ENCODE results near the gene CASP9.
"Not testable (repeated sequence)": the region's sequence is repeated elsewhere in the genome, so short reads cannot be mapped to it uniquely, and the experiment has no call there.

CASP9 gene

DNA sequence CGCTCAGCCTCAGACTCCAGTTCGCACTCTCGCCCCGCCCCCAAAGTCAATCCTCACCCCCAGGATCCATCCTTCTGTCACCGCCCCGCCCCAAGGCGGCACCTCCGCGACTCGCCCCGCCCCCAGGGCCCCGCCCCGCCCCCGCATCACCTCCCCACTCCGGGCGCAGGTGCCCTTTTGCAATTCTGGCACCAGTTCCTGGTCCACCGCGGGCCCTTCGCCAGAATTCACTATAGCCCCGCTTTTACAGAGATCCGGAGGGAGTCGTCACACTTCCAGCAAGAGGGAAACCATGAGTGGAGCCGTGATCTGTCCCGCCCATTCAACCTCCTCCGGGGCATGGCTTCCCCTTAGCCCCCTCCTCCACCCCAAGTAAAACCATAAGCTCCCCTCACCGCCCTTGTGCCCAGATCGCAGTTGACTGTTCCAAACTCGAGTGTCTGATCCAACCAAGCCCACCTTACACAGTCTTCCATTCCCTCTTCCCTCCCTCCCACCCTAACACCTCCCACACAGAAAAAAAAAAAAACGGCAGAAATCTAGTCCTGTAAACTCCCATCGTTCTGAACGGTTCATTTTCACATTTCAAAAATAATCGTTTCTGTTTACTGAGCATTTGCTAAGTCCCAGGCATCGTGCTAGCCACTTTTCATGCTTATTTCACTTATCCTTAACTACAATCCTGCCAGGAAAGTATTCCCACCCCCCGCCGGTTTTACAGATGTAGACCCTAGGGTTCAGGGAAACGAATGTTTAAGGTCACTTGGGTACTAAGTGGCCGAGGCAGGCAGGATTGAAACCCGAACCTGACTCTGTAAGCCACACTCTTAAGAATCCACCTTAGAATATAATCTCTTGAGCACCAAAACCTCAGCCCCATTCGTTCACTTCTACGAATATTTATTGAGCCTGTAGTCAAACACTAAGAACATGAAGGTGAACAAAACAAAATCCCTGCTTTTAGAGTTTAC is 1.3 kb upstream of the CASP9 start:
- peak; percentile 47 for DNase-seq

DNA sequence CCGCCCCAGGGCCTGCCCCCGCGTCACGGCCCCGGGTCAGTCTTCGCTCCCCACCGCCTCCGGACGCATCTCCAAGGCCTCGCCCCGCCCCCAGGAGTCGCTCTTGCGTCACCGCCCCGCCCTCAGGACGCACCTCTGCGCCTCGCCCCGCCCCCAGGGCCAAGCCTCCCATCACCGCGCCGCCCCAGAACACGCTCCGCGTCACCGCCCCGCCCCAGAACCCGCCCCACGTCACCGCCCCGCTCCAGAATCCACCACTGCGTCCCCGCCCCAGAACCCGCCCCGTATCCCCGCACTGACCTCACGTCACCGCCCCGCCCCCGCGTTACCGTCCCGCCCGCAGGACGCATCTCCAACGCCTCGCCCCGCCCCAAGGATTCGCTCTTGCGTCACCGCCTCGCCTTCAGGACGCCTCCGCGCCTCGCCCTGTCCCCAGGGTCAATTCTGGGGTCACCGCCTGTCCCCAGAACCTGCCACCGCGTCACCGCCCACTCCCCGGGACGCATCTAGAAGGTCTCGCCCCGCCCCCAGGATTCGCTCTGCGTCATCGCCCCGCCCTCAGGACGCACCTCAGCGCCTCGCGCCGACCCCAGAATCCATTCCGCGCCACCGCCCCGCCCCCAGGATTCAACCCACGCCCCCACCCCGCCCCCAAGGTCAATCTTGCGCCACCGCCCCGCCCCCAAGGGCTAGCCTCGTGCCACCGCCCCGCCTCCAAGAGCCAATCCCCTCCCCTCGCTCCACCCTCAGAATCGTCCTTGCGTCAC is 451 bp upstream of the CASP9 start:
- DNase-seq = peak; percentile 99

DNA sequence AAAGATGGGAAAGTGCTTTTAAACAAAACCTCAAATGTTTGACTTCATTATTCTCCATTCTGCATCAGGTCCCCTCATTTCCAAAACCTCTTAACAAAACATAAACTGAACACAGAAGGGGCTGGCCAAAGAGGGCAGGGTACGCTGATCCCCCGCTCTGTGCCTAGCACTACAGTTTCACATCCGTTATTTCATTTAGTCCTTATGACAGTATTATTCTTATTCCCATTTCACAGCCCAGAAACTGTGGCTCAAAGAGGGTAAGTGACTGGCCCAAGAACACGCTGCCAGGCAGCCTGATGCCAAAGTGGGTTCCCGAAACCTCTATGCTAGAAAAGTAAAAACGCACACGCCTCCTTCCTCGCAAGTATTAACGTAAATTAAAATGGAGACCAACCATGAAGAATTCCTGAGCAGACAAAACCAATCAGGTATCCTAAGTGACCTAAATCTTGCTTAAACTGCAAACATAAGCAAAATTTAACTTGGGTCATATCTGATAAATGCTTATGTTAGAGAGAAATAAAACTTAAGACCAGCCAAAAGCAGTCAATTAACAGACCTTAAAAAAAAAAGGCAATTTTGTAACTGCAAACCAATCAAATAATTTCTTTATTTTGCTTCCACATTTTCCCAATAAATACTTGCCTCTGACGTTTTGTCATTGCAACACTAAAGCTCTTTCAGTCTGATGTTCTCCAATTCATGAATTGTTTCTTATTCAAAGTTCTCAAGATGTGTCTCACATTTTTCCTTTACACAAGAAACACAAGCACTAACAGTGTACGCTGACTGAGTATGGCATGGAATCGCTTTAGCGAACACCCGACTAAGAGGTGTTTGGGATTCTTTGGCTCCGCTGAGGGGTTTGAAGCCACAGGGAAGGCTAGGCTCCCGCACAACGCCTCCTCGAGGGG is 653 bp downstream of the CASP9 start:
- peak; percentile 77 for DNase-seq

DNA sequence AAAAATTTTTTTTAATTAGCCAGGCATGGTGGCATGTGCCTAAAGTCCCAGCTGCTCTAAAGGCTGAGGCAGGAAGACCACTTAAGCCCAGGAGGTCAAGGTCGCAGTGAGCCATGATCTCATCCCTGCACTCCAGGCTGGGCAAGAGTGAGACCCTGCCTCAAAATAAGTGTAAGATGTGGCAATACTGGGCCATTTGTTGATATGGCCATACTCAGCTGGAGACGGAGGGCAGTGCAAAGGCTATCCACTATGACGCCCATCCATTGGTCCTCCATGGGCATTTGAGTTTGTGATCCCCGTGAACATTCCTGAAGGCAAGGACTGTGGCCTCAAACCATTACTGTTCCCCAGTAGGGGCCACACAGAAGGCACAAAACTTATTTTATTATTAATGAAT is 1.5 kb downstream of the CASP9 start:
- no peak for DNase-seq

DNA sequence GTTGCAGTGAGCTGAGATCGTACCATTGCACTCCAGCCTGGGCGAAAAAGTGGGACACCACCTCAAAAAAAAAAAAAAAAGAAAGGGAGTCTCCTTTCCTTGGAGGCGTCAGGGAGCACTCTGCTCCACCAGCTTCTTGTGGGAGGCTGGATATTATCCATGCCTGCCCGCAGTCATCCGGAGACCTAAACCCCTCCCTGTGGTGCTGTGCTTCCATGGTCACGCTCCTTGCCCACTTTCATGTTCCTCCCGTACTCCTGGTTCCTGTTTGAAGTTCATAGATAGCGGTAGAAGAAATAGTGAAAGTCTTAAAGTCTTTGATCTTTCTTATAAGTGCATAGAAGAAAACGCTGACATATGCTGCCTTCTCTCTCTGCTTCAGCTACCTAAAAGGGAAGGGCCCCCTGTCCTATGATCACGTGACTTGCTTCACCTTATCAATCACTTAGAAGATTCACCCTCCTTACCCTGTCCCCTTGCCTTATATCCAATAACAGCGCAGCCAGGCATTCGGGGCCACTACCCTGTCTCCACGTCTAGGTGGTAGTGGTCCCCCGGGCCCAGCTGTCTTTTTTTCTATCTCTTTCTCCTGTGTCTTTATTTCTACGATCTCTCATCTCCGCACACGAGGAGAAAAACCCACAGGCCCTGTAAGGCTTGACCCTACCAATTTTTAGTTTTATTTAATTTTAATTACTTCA is 2.7 kb downstream of the CASP9 start:
- not testable (repeated sequence) for DNase-seq

DNA sequence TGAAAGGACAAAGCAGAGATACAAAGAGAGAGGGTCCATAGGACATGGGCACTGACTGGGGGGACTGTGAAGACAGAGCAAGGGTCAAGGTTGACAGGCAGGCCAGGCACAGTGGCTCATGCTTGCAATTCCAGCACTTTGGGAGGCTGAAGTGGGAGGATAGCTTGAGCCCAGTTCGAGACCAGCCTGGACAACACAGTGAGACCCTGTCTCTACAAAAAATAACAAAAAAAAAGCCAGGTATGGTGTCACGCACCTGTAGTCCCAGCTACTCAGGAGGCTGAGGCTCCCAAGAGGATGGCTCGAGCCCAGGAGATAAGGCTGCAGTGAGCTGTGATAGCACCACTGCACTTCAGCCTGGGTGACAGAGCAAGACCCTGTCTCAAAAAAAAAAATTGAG is 4.4 kb downstream of the CASP9 start:
- DNase-seq = no peak

DNA sequence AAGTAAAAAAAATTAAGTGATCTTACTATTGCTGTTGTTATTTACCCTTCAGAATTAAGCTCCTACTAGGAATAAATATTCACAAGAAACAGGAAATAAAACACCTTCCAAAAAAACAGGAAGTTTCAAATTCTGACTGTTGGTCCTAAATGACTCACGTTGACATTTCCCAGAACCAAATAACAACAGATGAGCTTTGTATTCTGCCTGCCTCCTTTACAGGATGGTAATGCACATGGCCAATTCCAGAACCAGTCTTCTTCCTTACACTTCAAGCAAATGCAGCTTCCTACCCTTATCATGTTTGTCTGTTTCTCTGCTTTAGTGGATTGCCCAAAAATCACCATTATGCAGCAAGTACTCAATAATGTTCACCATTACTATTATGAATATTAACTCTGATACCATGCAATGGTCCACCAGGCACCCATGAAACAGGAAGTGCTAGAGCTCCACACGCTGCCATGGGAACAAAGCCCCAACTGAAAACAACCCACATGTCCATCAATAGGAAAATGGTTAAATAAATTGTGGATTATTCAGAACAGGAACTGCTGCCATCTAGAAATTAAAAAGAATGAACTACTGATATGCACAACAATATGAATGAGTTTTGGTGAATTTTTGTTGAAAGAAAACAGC is 8.9 kb downstream of the CASP9 start:
- peak; percentile 72 for DNase-seq

DNA sequence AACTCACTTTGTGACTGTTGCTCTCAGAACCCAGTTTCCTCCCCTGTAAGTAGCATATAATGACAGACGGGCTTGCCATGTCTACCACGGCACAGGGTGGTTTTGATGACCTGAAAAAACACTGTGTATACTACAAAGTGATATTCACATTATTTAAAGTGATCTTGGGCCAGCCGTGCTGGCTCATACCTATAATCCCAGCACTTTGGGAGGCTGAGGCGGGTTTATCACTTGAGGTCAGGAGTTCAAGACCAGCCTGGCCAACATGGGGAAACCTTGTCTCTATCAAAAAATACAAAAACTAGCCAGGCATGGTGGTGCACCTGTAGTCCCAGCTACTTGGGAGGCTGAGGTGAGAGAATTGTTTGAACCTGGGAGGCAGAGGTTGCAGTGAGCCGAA is 9.5 kb downstream of the CASP9 start:
- not testable (repeated sequence) for DNase-seq

GRCh38 chr1:15513919-15514318 is 10.1 kb downstream of the CASP9 start:
- DNase-seq = no peak

GRCh38 chr1:15513192-15513591 is 10.8 kb downstream of the CASP9 start:
- DNase-seq = no peak

DNA sequence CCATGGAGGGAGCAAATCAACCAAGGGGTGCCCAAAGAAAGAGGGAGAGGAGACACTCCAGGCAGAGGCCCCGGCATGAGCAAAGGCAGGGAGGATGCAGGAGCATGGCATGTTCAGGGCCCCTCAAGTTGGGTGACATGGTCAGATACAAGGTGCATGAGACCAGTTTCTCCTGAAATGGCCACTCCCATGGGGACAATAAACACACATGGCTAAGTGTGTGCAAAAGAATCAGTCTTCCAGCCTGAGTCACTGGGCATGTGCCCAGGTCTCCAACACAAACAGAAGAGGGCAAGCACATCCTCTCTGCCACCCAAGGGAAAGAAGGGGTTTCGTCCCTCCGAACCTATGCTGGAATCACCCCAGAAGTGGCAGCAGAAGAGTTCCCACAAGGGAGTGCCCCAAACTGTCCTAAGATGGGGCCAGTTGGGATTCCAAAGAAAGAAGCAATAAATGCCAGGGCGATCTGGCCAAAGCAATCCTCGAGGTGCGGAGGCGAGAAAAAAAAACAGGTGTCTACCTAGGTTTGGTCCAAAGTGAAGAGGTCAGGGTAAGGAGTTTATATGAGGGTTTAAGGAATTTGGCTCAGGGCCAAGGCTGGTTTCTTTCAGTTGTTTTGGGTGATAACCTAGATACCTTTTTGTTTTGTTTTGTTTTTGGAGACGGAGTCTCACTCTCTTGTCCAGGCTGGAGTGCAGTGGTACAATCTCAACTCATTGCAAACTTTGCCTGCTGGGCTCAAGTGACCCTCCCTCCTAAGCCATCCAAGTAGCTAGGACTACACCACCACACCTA is 13.2 kb downstream of the CASP9 start:
- DNase-seq = no peak

GRCh38 chr1:15509586-15509985 is 14.4 kb downstream of the CASP9 start:
- DNase-seq = no peak

GRCh38 chr1:15508700-15509487 is 15.1 kb downstream of the CASP9 start:
- DNase-seq = peak; percentile 48

GRCh38 chr1:15507278-15507677 is 16.7 kb downstream of the CASP9 start:
- no peak for DNase-seq

DNA sequence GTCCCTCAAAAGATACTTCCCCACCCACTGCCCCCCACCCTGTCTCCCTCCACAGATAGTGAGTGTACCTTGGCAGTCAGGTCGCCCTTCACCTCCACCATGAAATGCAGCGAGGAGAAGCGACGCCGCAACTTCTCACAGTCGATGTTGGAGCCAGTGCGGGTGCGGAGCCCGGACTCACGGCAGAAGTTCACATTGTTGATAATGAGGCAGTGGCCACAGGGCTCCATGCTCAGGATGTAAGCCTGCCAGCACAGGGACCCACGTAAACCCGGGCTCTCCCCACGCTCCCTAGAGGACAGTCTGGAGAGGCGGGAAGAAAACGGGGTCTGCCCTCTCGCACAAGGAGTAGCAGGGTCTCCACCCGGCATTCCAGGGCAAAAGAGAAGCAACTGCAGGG is 17.2 kb downstream of the CASP9 start:
- no peak for DNase-seq

DNA sequence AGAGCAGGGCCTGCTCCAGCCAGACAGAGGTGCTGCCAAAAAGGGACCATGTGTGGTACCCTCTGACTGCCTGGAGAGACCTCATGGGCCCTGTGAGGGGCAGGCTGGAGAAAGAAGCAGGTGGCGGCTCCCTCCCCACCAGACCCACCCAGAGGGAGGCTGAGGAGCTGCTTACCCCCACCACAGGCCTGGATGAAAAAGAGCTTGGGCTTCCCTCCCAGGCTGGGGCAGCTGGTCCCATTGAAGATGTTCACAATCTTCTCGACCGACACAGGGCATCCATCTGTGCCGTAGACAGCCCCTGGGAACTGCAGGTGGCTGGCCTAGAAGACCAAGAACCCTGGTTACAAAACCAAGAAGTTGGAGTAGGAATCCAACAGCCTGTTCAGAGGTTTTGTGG is 19.6 kb downstream of the CASP9 start:
- no peak for DNase-seq

- DNase-seq = peak; percentile 78
Measured at GRCh38 chr1:15501208-15502032, 22.6 kb downstream of the CASP9 start.

DNA sequence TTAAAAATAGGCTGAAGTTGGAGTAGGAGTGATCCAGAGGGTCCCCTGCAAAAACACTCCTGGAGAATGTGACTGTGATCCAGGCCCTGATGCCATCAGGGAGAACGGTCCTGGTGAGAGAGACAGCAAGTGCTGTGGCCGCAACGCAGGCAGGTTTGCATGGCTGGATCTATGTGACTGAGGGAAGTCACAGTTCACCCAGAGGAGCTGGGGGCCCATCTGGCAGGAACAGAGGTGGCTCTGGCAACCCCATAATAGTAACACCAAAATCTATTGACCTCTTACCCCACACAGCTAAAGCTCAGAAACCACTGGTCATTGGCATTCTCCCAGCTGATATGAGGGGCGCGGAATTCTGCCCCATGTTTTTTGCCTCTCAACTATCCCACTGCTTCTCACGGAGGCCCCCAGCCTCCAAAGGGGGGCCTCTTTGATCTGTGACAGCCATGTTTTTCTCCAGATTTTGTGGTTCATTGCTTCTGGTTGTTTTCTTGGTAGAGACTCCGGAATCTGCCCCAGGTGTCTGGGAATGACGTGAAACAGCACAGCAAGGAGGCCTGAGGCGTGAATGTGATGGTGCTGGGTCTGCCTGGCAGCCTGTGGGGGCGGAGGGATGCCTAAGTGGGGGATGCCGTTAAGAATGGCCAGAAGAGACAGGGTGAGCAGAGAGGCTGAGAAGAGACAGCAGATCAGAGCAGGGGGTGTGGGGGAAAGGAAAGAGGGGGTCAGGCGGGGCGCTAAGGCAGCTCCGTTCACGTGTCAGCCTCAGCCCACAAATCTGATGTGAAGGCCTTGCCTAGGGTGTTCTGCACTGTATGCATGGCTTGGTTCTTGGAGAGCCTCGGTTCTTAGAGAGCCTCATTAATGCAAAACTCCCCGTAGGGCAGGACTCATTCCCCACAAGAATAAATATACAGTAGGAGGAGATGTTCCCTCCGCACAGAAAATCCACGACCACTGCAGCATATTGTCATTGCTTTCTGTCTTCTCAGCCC is 23.5 kb downstream of the CASP9 start:
- DNase-seq = no peak
